CD4-positive, CD25-positive, alpha-beta regulatory T cell (primary cell): Measurements from ENCODE around the gene PRKG1. TPM values are rescaled to one million over a fixed set of nuclear protein-coding genes. Genes with fewer than 3 reads are reported as not detected.
A peak's percentile ranks its signal among the peaks of the same experiment; 100 is the strongest.

ENCODE experiments used
- ATAC-seq, 2 donors: fragments of 150-1000 bp; cut with Tn5 transposase; one replicate each; pipeline ENCODE4 v1.10.0; 2021; ENCODE audit warnings: low read depth in 2 of 2, moderate number of reproducible peaks in 2 of 2, moderate library complexity in 1 of 2
- DNase-seq, 3 donors: peaks; one replicate each; pipeline versions ENCODE4 v3.0.0 to v3.0.0-alpha.2; 2012 to 2022; ENCODE audit warnings: mixed read lengths in 1 of 3
- H3K27ac ChIP-seq: one replicate; pipeline ENCODE4 v1.7.0; 2013; ENCODE audit warnings: mild to moderate bottlenecking, low read length; ENCODE audit not compliant: insufficient read depth, poor library complexity, severe bottlenecking
- H3K27me3 ChIP-seq: one replicate; pipeline ENCODE4 v1.7.0; 2013; ENCODE audit warnings: low read length; ENCODE audit not compliant: control insufficient read depth, insufficient read depth
- H3K36me3 ChIP-seq: one replicate; pipeline ENCODE4 v1.7.0; 2013; ENCODE audit warnings: mild to moderate bottlenecking, low read length, moderate library complexity; ENCODE audit not compliant: control insufficient read depth, insufficient read depth
- H3K4me1 ChIP-seq: 2 replicates; pipeline ENCODE4 v1.7.0; 2013; ENCODE audit warnings: mild to moderate bottlenecking, low read length; ENCODE audit not compliant: insufficient read depth, control insufficient read depth, poor library complexity, severe bottlenecking
- H3K4me3 ChIP-seq: one replicate; pipeline ENCODE4 v1.7.0; 2013; ENCODE audit warnings: low read depth, mild to moderate bottlenecking, low read length, moderate library complexity
- H3K9me3 ChIP-seq, 2 experiments: 1 replicate in 1 of 2; 2 replicates in 1 of 2; pipeline ENCODE4 v1.7.0; 2013; ENCODE audit warnings: low read length in 2 of 2, mild to moderate bottlenecking in 1 of 2, moderate library complexity in 1 of 2; ENCODE audit not compliant: control insufficient read depth in 2 of 2
- H3K27ac Mint-ChIP-seq, 3 donors: one replicate each; pipeline ENCODE4 v1.8.0; 2020 to 2022; ENCODE audit warnings: mild to moderate bottlenecking in 3 of 3, mixed read lengths in 3 of 3, moderate library complexity in 2 of 3
- H3K27me3 Mint-ChIP-seq: one replicate; pipeline ENCODE4 v1.8.0; 2022; ENCODE audit warnings: mild to moderate bottlenecking, mixed read lengths
- H3K36me3 Mint-ChIP-seq: one replicate; pipeline ENCODE4 v1.8.0; 2020; ENCODE audit warnings: mixed read lengths
- H3K4me1 Mint-ChIP-seq, 4 donors: one replicate each; pipeline ENCODE4 v1.8.0; 2020 to 2022; ENCODE audit warnings: mixed read lengths in 4 of 4, mild to moderate bottlenecking in 1 of 4
- H3K4me3 Mint-ChIP-seq, 4 donors: one replicate each; pipeline ENCODE4 v1.8.0; 2020 to 2022; ENCODE audit warnings: mild to moderate bottlenecking in 4 of 4, mixed read lengths in 4 of 4, moderate library complexity in 3 of 4
- H3K9me3 Mint-ChIP-seq, 7 donors: one replicate each; pipeline ENCODE4 v1.8.0; 2020 to 2022; ENCODE audit warnings: mixed read lengths in 7 of 7, mild to moderate bottlenecking in 3 of 7, moderate library complexity in 2 of 7
- polyA plus RNA-seq, 4 donors: library from polyadenylated mRNA; unstranded; fragments of 300-500 nt; fragmentation: Illumina TruSeq; gene quantifications; one replicate each; pipeline ENCODE4 v1.2.3, GENCODE V29; 2021
- total RNA-seq: library from RNA; stranded (reverse); gene quantifications from one replicate; pipeline ENCODE4 v1.2.3, GENCODE V29; 2022

Gene PRKG1
- total and polyA plus RNA-seq, 5 donors from 2014 or later: 0.30 TPM; not detected in 4

GRCh38 chr10:52050429-52051047, 976.3 kb downstream of the PRKG1 start:
- Mint-ChIP-seq H3K4me3 (no peak overlapping the region), H3K27me3 (no peaks in the 10 kb centered on the region), H3K27ac (no peak overlapping the region), H3K4me1 (no peaks in the 10 kb centered on the region), H3K36me3 (no peaks in the 10 kb centered on the region), H3K9me3 (peaks cover 0 to 3% (median 0%) of the 10 kb centered on the region in 7 donors)
- DNase-seq: no peak
- no peak for ATAC-seq
- H3K36me3 ChIP-seq: no peaks in the 10 kb centered on the region
- H3K9me3 ChIP-seq: no peaks in the 10 kb centered on the region
- H3K4me3 ChIP-seq: no peak overlapping the region
- H3K27ac ChIP-seq: no peak overlapping the region
- no peaks in the 10 kb centered on the region for H3K27me3 ChIP-seq
- H3K4me1 ChIP-seq: no peaks in the 10 kb centered on the region

GRCh38 chr10:52053497-52053896, 979.2 kb downstream of the PRKG1 start:
- H3K4me3 ChIP-seq: no peak overlapping the region
- ATAC-seq (no peak), DNase-seq (no peak)
- no peak overlapping the region for H3K27ac ChIP-seq
- Mint-ChIP-seq H3K36me3 (no peaks in the 10 kb centered on the region), H3K4me1 (no peaks in the 10 kb centered on the region), H3K27ac (no peak overlapping the region), H3K4me3 (no peak overlapping the region), H3K27me3 (no peaks in the 10 kb centered on the region), H3K9me3 (peaks cover 0 to 6% (median 0%) of the 10 kb centered on the region in 7 donors)
- H3K27me3 ChIP-seq: no peaks in the 10 kb centered on the region
- H3K4me1 ChIP-seq: no peaks in the 10 kb centered on the region
- H3K36me3 ChIP-seq: no peaks in the 10 kb centered on the region
- no peaks in the 10 kb centered on the region for H3K9me3 ChIP-seq

GRCh38 chr10:52056291-52056690, 982.0 kb downstream of the PRKG1 start:
- H3K27ac Mint-ChIP-seq: no peak overlapping the region
- H3K36me3 Mint-ChIP-seq: no peaks in the 10 kb centered on the region
- no peak for ATAC-seq

GRCh38 chr10:52059089-52059488, 984.8 kb downstream of the PRKG1 start:
- Histone ChIP-seq H3K4me1 (no peaks in the 10 kb centered on the region), H3K36me3 (no peaks in the 10 kb centered on the region), H3K4me3 (no peak overlapping the region), H3K27me3 (no peaks in the 10 kb centered on the region), H3K27ac (no peak overlapping the region), H3K9me3 (no peaks in the 10 kb centered on the region)
- Mint-ChIP-seq H3K36me3 (no peaks in the 10 kb centered on the region), H3K4me1 (no peaks in the 10 kb centered on the region), H3K4me3 (no peak overlapping the region), H3K27me3 (no peaks in the 10 kb centered on the region), H3K9me3 (peaks cover 0 to 2% (median 0%) of the 10 kb centered on the region in 7 donors), H3K27ac (peak overlapping the region in 1 of 3 donors; percentile 32)
- DNase-seq (no peak), ATAC-seq (no peak)

More at GRCh38 chr10:52056291-52056690, 982.0 kb downstream of the PRKG1 start:
- Histone ChIP-seq H3K27ac (no peak overlapping the region), H3K36me3 (no peaks in the 10 kb centered on the region), H3K9me3 (no peaks in the 10 kb centered on the region), H3K4me3 (no peak overlapping the region), H3K27me3 (no peaks in the 10 kb centered on the region), H3K4me1 (no peaks in the 10 kb centered on the region)
- no peaks in the 10 kb centered on the region for H3K4me1 Mint-ChIP-seq
- H3K4me3 Mint-ChIP-seq: no peak overlapping the region
- H3K9me3 Mint-ChIP-seq: peaks cover 0 to 2% (median 0%) of the 10 kb centered on the region in 7 donors
- no peak for DNase-seq
- no peaks in the 10 kb centered on the region for H3K27me3 Mint-ChIP-seq

- H3K27ac ChIP-seq: no peak overlapping the region
- no peak overlapping the region for H3K4me3 ChIP-seq
- no peaks in the 10 kb centered on the region for H3K27me3 Mint-ChIP-seq
- peaks cover 0 to 4% (median 0%) of the 10 kb centered on the region in 7 donors for H3K9me3 Mint-ChIP-seq
- no peaks in the 10 kb centered on the region for H3K4me1 Mint-ChIP-seq
- ATAC-seq: no peak
- no peak overlapping the region for H3K4me3 Mint-ChIP-seq
- H3K36me3 ChIP-seq: no peaks in the 10 kb centered on the region
- H3K4me1 ChIP-seq: no peaks in the 10 kb centered on the region
- H3K27ac Mint-ChIP-seq: no peak overlapping the region
- DNase-seq: no peak
- no peaks in the 10 kb centered on the region for H3K9me3 ChIP-seq
- H3K27me3 ChIP-seq: no peaks in the 10 kb centered on the region
- H3K36me3 Mint-ChIP-seq: no peaks in the 10 kb centered on the region
Observed at GRCh38 chr10:52063159-52063558, 988.9 kb downstream of the PRKG1 start.

GRCh38 chr10:52064084-52064845, 990.0 kb downstream of the PRKG1 start:
- no peaks in the 10 kb centered on the region for H3K36me3 ChIP-seq
- no peak overlapping the region for H3K4me3 ChIP-seq
- no peak for ATAC-seq
- no peak overlapping the region for H3K27ac ChIP-seq
- H3K27me3 ChIP-seq: no peaks in the 10 kb centered on the region
- Mint-ChIP-seq H3K36me3 (no peaks in the 10 kb centered on the region), H3K9me3 (peaks cover 0 to 9% (median 0%) of the 10 kb centered on the region in 7 donors), H3K4me1 (no peaks in the 10 kb centered on the region), H3K27me3 (no peaks in the 10 kb centered on the region), H3K4me3 (no peak overlapping the region), H3K27ac (no peak overlapping the region)
- no peak for DNase-seq
- H3K9me3 ChIP-seq: no peaks in the 10 kb centered on the region
- no peaks in the 10 kb centered on the region for H3K4me1 ChIP-seq

GRCh38 chr10:52066383-52066782, 992.1 kb downstream of the PRKG1 start:
- H3K4me1 ChIP-seq: no peaks in the 10 kb centered on the region
- H3K36me3 ChIP-seq: no peaks in the 10 kb centered on the region
- H3K27me3 ChIP-seq: no peaks in the 10 kb centered on the region
- Mint-ChIP-seq H3K27ac (no peak overlapping the region), H3K27me3 (no peaks in the 10 kb centered on the region), H3K4me3 (no peak overlapping the region), H3K36me3 (no peaks in the 10 kb centered on the region), H3K9me3 (peaks cover 0 to 9% (median 0%) of the 10 kb centered on the region in 7 donors), H3K4me1 (no peaks in the 10 kb centered on the region)
- no peaks in the 10 kb centered on the region for H3K9me3 ChIP-seq
- no peak overlapping the region for H3K4me3 ChIP-seq
- ATAC-seq (no peak), DNase-seq (no peak)
- H3K27ac ChIP-seq: no peak overlapping the region

- Mint-ChIP-seq H3K9me3 (peaks cover 0 to 9% (median 2%) of the 10 kb centered on the region in 7 donors), H3K27me3 (no peaks in the 10 kb centered on the region), H3K27ac (no peak overlapping the region)
Observed at GRCh38 chr10:52068485-52068884, 994.2 kb downstream of the PRKG1 start.

More at GRCh38 chr10:52068485-52068884, 994.2 kb downstream of the PRKG1 start:
- no peak overlapping the region for H3K27ac ChIP-seq
- H3K27me3 ChIP-seq: no peaks in the 10 kb centered on the region
- H3K36me3 ChIP-seq: no peaks in the 10 kb centered on the region
- Mint-ChIP-seq H3K4me1 (no peaks in the 10 kb centered on the region), H3K36me3 (no peaks in the 10 kb centered on the region), H3K4me3 (no peak overlapping the region)
- no peak for ATAC-seq
- no peaks in the 10 kb centered on the region for H3K9me3 ChIP-seq
- no peak overlapping the region for H3K4me3 ChIP-seq
- no peak for DNase-seq
- H3K4me1 ChIP-seq: no peaks in the 10 kb centered on the region
